HepG2 (cell line): ENCODE data around the gene ALPL.

ENCODE experiments used
- AHR ChIP-seq: IDR thresholded peaks from 2 replicates; pipeline ENCODE4 v1.6.1; 2018; ENCODE audit warnings: missing genetic modification reagents, missing compliant biosample characterization
- BHLHE40 ChIP-seq: IDR thresholded peaks from 2 replicates; pipeline ENCODE4 v1.6.1; 2011; ENCODE audit warnings: low read length, improper control_type of control experiment
- HNRNPUL1 ChIP-seq: fragments of 200-400 bp; formaldehyde crosslinking; IDR thresholded peaks from 2 replicates; pipeline ENCODE4 v1.6.1; 2017; ENCODE audit warnings: low read depth, mild to moderate bottlenecking, low read length, moderate library complexity
- KDM1A ChIP-seq: IDR thresholded peaks from 2 replicates; pipeline ENCODE4 v1.6.1; 2016; ENCODE audit warnings: missing compliant biosample characterization
- MTA3 ChIP-seq: sonication (generic); formaldehyde crosslinking; IDR thresholded peaks from 2 replicates; pipeline ENCODE4 v1.4.0; 2020; ENCODE audit warnings: missing genetic modification reagents
- MYC ChIP-seq: sonication (generic); formaldehyde crosslinking; IDR thresholded peaks from 2 replicates; pipeline ENCODE4 v1.9.0; 2021; ENCODE audit warnings: missing genetic modification reagents, borderline replicate concordance
- NFE2L1 ChIP-seq: sonication (generic); formaldehyde crosslinking; IDR thresholded peaks from 2 replicates; pipeline ENCODE4 v1.4.0; 2020; ENCODE audit warnings: missing genetic modification reagents, mild to moderate bottlenecking, borderline replicate concordance
- SP2 ChIP-seq: sonication (generic); formaldehyde crosslinking; IDR thresholded peaks from 2 replicates; pipeline ENCODE4 v1.5.1; 2020; ENCODE audit warnings: mild to moderate bottlenecking, missing genetic modification reagents
- TAF1 ChIP-seq: sonication (generic); formaldehyde crosslinking; IDR thresholded peaks from 2 replicates; pipeline ENCODE4 v1.4.0; 2020; ENCODE audit warnings: missing genetic modification reagents
- TCF12 ChIP-seq, 2 experiments: fragments of 450-650 bp in 1 of 2; sonication (generic) in 1 of 2; formaldehyde crosslinking in 1 of 2; IDR thresholded peaks; 2 replicates each; pipeline versions ENCODE4 v1.6.1 to v1.8.0; 2017 to 2022; ENCODE audit warnings: antibody characterized with exemption in 1 of 2, mild to moderate bottlenecking in 1 of 2, missing genetic modification reagents in 1 of 2, moderate library complexity in 1 of 2
- ZNF724P ChIP-seq: sonication (generic); formaldehyde crosslinking; IDR thresholded peaks from 2 replicates; pipeline ENCODE4 v1.8.0; 2022; ENCODE audit warnings: missing genetic modification reagents, borderline replicate concordance
- TF ChIP-seq, protein P1 (sequence below): sonication (generic); formaldehyde crosslinking; IDR thresholded peaks from 2 replicates; pipeline ENCODE4 v1.5.0; 2020; ENCODE audit warnings: mild to moderate bottlenecking, missing genetic modification reagents, moderate library complexity
- TF ChIP-seq, protein P2 (sequence below): sonication (generic); formaldehyde crosslinking; IDR thresholded peaks from 2 replicates; pipeline ENCODE4 v1.4.0; 2020; ENCODE audit warnings: low read depth, mild to moderate bottlenecking, missing genetic modification reagents
- TF ChIP-seq, protein P3 (sequence below): sonication (generic); formaldehyde crosslinking; IDR thresholded peaks from 2 replicates; pipeline ENCODE4 v1.8.0; 2022; ENCODE audit warnings: missing genetic modification reagents, mild to moderate bottlenecking, borderline replicate concordance

DNA sequence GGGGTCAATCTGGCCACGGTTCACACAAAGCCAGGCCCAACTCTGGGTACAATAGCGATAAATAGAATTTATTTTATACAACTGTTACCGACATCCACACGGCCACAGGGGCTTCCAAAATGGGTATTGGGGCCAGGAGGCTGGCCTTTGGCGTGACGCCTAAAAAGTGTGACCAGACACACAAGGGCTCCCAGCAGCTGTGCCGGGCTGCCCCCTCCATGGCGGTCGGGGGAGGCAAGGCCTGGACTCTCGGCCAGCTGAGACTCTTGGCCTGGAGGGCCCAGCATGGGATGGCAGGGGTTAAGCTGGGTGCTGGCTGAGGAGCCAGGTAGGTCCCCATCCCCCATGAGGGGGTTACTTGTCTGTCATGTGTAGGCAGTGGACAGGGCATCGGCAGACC lies 87.0 kb downstream of the ALPL start:
- TF ChIP-seq KDM1A (CRISPR knock-in tag): no peak
- TF ChIP-seq MYC (CRISPR knock-in tag): no peak
- TF ChIP-seq MTA3: no peak
- no peak for TF ChIP-seq TAF1
- TF ChIP-seq, protein P1, sequence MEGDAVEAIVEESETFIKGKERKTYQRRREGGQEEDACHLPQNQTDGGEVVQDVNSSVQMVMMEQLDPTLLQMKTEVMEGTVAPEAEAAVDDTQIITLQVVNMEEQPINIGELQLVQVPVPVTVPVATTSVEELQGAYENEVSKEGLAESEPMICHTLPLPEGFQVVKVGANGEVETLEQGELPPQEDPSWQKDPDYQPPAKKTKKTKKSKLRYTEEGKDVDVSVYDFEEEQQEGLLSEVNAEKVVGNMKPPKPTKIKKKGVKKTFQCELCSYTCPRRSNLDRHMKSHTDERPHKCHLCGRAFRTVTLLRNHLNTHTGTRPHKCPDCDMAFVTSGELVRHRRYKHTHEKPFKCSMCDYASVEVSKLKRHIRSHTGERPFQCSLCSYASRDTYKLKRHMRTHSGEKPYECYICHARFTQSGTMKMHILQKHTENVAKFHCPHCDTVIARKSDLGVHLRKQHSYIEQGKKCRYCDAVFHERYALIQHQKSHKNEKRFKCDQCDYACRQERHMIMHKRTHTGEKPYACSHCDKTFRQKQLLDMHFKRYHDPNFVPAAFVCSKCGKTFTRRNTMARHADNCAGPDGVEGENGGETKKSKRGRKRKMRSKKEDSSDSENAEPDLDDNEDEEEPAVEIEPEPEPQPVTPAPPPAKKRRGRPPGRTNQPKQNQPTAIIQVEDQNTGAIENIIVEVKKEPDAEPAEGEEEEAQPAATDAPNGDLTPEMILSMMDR (CRISPR knock-in tag): no peak
- no peak for TF ChIP-seq ZNF724P (CRISPR knock-in tag)
- TF ChIP-seq TCF12 (IDR thresholded peaks at IDR 0.05): no peak
- TF ChIP-seq TCF12 (CRISPR knock-in tag; IDR thresholded peaks at IDR 0.05): no peak
- TF ChIP-seq BHLHE40: no peak
- TF ChIP-seq HNRNPUL1: no peak
- TF ChIP-seq, protein P2, sequence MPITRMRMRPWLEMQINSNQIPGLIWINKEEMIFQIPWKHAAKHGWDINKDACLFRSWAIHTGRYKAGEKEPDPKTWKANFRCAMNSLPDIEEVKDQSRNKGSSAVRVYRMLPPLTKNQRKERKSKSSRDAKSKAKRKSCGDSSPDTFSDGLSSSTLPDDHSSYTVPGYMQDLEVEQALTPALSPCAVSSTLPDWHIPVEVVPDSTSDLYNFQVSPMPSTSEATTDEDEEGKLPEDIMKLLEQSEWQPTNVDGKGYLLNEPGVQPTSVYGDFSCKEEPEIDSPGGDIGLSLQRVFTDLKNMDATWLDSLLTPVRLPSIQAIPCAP (CRISPR knock-in tag): no peak
- TF ChIP-seq AHR (CRISPR knock-in tag): no peak
- TF ChIP-seq SP2 (CRISPR knock-in tag): no peak
- no peak for TF ChIP-seq NFE2L1 (CRISPR knock-in tag)
- TF ChIP-seq, protein P3, sequence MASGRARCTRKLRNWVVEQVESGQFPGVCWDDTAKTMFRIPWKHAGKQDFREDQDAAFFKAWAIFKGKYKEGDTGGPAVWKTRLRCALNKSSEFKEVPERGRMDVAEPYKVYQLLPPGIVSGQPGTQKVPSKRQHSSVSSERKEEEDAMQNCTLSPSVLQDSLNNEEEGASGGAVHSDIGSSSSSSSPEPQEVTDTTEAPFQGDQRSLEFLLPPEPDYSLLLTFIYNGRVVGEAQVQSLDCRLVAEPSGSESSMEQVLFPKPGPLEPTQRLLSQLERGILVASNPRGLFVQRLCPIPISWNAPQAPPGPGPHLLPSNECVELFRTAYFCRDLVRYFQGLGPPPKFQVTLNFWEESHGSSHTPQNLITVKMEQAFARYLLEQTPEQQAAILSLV (CRISPR knock-in tag): no peak
